COLO829 (cell line): ENCODE results near the gene C1orf74.

ENCODE experiments used
- DNase-seq: peaks from one replicate; pipeline ENCODE4 v3.0.0; 2012; ENCODE audit warnings: low spot score

C1orf74 gene

DNA sequence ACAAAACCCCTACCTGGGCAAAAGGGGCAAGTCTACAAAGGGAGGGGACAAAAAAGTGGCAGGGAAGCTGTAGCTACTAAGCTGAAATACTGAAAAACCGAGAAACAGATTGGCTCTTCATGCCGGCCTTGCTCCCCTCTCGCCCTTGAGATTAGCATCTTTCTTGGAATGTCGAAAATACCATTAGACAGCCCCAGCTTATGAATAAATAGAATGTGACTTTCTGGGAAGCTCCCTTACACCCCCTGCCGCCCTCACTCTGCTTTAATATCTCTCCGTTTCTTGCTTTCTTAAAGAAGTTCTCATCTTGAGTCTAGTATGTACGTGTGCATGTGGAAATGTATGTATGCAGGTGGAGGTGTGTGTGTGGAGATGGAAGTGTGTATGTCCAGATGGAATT, 14.4 kb downstream of the C1orf74 start:
- peak; percentile 45 for DNase-seq

- DNase-seq = peak; percentile 99
These were observed 15.0 kb downstream of the C1orf74 start for GRCh38 chr1:209769171-209769904.

DNA sequence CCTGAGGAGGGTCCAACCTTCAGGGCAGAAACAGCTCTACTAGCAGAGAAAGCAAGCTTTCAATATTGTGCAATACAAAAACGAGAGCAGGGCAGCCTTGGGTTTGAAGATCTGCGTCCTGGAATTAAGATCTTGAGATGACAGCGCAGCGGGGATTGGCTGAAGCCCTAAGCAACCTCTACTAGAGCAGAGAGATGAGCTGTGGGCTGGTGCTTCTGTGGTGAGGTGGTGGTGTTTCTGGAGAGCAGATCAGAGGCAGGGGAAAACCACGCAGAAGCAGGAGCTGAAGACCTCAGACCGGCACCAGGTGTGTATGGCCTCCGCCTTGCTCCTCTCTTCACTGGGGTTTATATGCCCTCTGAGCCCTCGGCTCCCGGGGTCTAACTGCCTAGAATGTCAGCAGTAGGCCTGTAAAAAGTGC, 16.0 kb downstream of the C1orf74 start:
- no peak for DNase-seq

DNA sequence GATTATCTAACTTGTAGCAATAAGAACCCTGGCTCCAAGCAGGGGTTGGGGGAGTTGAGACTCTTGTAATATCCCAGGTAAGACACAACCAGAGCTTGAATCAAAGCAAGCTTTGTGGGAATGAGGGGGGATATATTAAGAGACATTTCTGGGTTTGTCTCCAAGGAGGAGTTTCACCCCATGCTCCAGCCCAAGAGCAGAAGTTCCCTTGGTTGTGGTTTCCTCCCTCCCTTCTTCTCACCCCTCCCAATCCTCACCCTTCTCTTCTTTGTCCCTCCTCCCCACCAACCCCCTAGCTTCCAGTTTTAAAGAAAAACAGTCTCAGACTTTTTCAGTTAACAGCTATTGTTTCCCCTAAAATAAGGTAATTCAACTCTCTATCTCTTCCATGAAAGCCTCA, 16.7 kb downstream of the C1orf74 start:
- no peak for DNase-seq

GRCh38 chr1:209767096-209767495, 17.3 kb downstream of the C1orf74 start:
- DNase-seq = no peak

DNA sequence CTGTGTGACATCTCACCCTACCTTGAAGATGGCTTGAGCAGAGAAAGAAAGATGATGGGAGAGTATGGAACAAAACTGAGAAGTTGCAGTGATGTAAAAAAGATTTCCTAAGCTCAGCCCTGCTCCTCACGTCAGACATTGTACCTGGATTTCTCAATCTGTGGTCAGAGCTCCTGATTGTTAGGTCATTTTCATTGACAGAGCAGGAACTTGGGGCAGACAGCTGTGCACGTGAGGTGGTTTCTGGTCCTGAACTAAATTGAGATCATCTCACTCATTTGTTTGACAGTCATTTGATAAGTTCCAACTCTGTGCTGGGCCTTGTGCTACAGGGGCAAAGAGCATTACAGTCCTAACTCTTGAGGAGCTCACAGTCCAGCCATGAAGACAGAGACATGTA, 18.3 kb downstream of the C1orf74 start:
- DNase-seq = no peak

DNA sequence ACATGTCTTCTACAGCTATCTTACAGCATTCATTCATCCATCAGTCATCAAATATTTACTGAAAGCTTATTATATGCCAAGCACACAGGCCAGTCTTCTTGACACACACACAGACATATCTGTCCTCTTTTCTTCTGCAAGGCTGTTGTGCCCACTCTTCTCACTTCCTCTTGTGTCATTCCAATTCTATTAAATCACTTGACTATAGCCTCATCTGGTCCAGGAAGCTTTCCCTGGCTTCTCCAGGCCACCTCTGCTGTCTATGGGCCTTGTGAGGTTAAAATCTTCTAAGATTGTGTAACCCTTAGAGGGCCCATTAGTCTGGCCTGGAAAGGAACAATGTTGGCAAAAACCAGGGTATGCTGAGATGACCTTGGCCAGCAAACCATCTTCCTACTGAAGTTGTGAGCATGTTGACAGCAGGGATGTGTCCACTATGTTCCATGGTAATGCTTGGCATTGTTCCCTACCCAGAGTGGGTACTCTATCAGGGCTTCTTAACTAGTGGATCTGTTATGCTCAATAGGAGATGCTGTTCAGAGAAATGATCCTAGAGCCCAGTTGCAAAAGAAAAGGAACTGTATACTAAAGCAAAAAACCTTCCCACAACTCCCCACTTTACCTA, 23.2 kb downstream of the C1orf74 start:
- DNase-seq = no peak

- DNase-seq = no peak
These were observed 24.5 kb downstream of the C1orf74 start for GRCh38 chr1:209759829-209760359.

GRCh38 chr1:209758400-209758799, 26.0 kb downstream of the C1orf74 start:
- DNase-seq = no peak

- no peak for DNase-seq
These were observed 27.5 kb downstream of the C1orf74 start for GRCh38 chr1:209756615-209757445.

DNA sequence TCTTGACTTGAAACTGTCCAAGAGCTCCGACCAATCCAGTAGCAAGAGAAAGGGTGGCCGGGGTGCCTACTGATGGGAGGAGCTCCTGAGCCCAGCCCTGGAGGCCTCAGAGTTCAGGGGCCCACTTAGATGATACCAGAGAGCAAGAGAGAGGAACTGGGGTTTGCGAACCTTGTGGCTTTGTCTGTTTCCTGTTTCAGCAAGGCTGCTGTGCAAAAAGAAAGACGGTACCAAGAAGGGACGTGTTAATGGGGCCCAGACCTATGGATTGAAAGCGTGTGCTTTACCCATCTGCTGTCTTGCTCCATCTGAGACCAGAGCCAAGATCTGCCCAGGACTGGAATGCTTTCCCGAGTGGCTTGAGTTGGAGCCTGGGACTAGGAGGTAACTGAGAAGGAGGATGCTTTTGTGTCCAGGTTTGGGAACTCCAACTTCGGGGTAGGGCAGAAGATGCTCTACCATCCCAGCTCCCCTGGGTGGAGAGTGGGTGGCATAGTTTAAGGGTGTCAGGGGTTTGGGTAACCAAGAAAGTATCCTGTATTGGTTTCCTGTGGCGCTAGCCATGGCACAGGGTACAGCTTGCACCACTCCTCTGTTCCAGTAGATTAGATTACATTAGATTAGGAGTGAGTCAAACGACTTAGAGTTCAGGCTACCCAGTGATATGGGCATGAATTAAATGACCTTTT, 28.3 kb downstream of the C1orf74 start, which contains the start of gene TRAF3IP3:
Gene TRAF3IP3, plus strand, starts transcription at position 128 of the 689 bp plus-strand sequence. CDS start 3,987 bp downstream, outside the sequence.
- no peak for DNase-seq

DNA sequence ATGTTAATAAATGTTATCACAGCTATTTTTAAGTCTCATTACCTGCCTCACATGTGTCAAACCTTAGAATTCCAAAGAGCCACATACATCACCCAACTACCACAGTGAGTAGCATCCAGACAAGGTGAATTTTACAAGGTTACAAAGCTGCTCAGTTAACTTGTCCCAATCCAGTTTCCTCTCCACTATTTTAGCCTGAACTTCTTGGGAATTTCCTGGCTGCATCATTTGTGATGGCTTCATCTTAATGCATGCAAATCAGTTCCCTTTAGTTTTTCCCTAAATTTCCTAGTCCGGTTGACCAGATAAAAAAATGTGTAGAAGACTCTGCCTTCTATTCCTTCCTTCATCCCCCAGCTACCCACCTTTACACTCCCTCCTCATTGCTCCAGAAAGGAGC, 29.1 kb downstream of the C1orf74 start:
- DNase-seq = no peak

DNA sequence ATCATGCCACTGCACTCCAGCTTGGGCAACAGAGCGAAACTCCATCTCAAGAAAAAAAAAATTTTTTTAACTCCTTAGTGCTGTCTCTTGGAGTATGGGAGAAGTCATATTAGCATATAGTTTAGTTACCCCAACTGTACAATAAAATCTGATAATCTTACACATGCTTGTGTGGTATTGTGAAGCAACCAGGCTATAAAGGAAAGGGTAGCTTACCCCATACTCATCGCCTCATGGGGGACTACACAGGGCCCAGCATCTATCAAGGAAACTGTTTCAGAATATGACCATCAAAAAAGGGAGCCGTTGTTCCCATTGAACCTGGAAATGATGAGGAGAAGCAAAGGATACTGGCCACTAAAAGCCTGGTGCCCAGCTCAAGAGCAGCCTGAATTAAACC, 31.5 kb downstream of the C1orf74 start:
- DNase-seq = no peak

- DNase-seq = no peak
These were observed 32.6 kb downstream of the C1orf74 start for GRCh38 chr1:209751627-209752231.

GRCh38 chr1:209749670-209750323, 34.6 kb downstream of the C1orf74 start:
- DNase-seq = no peak

DNA sequence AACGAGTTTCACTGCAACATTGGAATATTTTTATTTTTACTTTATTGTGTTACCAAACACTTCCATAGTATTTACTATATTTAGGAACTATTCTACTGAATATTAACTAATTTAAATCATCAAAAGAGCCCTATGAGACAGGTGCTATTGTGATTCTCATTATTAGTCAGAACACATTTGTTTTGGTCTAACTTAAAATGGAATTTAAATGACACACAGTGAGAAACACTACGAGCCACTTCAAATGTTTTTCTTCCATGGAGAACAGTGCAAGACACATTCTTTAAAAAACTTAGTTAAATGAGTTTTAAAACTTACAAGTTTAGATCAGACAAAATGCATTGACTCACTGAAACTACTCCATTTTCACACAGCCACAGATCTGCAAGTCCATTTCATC, 35.2 kb downstream of the C1orf74 start:
- DNase-seq = no peak

DNA sequence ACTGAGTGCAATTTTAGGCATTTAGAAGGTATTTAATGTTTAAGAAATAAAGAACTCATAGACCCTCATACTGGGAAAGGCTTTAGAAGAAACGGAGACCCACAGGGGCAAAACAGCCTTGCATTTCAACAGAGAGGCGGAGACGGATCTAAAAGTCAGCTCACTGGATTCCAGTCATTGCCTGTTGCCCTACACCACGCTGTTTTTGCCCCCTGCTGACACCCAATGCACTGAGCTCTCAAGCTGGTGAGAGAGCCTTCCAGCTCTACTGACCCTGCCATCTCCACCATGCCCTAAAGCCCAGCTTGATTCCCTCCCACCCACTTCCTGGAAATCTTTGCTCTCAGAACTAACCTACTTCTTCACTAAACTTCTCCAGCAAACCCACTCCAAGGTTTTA, 35.7 kb downstream of the C1orf74 start:
- DNase-seq = no peak

GRCh38 chr1:209747580-209748262, 36.6 kb downstream of the C1orf74 start:
- peak; percentile 98 for DNase-seq

GRCh38 chr1:209746451-209747165, 37.8 kb downstream of the C1orf74 start:
- no peak for DNase-seq

DNA sequence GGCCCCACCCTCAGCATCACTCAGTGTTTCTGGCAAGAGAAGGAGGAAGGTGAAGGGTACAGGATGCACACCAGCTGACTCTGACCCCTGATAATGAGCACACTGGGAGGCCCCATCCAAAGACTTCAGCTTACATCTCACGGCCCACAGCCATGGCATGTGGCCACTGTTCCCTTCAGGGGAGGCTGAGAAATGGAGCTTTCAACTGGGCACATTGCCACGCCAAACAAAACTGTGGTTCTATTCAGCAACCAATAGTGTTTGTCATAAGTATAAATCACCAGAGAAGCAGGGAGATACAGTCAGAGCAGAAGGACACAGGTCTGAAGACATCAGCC, 41.2 kb downstream of the C1orf74 start:
- no peak for DNase-seq
